SK-N-SH (cell line): ENCODE results near the gene CRTAP. TPM values are rescaled to one million over a fixed set of nuclear protein-coding genes. Genes with fewer than 3 reads are reported as not detected.

ENCODE experiments used
- CTCF ChIA-PET: fragments of 300-600, 350-600 bp; formaldehyde crosslinking; extraction: SDS; loops from one replicate; lab custom pipeline; 2021; lab: Yijun Ruan, JAX
- POLR2A ChIA-PET: fragments of 350-600 bp; sonication (Branson Sonifier 250); formaldehyde crosslinking; extraction: SDS; loops from one replicate; lab custom pipeline; 2020; ENCODE audit warnings: antibody characterized with exemption, inconsistent platforms; lab: Yijun Ruan, JAX
- DNase-seq: peaks from one replicate; pipeline ENCODE4 v3.0.0; 2012
- H2AFZ ChIP-seq: fragments of 200-600 bp; sonication (generic); 2 replicates; pipeline ENCODE4 v1.8.1; 2016; ENCODE audit warnings: antibody characterized with exemption, mild to moderate bottlenecking, low read depth
- H3F3A ChIP-seq: fragments of 200-600 bp; sonication (generic); replicated peaks from 2 replicates; pipeline ENCODE3; 2016; ENCODE audit warnings: antibody characterized with exemption, mild to moderate bottlenecking; ENCODE audit not compliant: insufficient read depth
- H3K27ac ChIP-seq, 2 experiments: fragments of 200-500 bp in 1 of 2; fragments of 200-600 bp in 1 of 2; sonication (Bioruptor generic) in 1 of 2; sonication (generic), shearing (Covaris generic) in 1 of 2; 2 replicates each; pipeline versions ENCODE4 v1.5.1 to v1.6.1; 2014 to 2016; ENCODE audit warnings: low read depth in 2 of 2, inconsistent platforms in 1 of 2, low read length in 1 of 2, mild to moderate bottlenecking in 1 of 2, mixed read lengths in 1 of 2
- H3K27me3 ChIP-seq: fragments of 200-600 bp; sonication (generic), shearing (Covaris generic); 2 replicates; pipeline ENCODE4 v1.6.1; 2016; ENCODE audit warnings: mixed run types; ENCODE audit not compliant: insufficient read depth
- H3K36me3 ChIP-seq, 2 experiments: fragments of 200-500 bp in 1 of 2; fragments of 200-600 bp in 1 of 2; sonication (Bioruptor generic) in 1 of 2; sonication (generic) in 1 of 2; replicated peaks in 1 of 2; 2 replicates each; pipeline versions ENCODE3 to v1.5.1; 2014 to 2016; ENCODE audit warnings: low read length in 1 of 2, mild to moderate bottlenecking in 1 of 2; ENCODE audit not compliant: insufficient read depth in 2 of 2, control insufficient read depth in 1 of 2
- H3K4me1 ChIP-seq, 2 experiments: fragments of 200-500 bp in 1 of 2; fragments of 200-600 bp in 1 of 2; sonication (Bioruptor generic) in 1 of 2; sonication (generic), shearing (Covaris generic) in 1 of 2; 2 replicates each; pipeline versions ENCODE4 v1.5.1 to v1.6.1; 2014 to 2016; ENCODE audit warnings: low read depth in 1 of 2, low read length in 1 of 2, mixed run types in 1 of 2; ENCODE audit not compliant: insufficient read depth in 2 of 2, control insufficient read depth in 1 of 2
- H3K4me2 ChIP-seq: fragments of 200-600 bp; sonication (generic), shearing (Covaris generic); 2 replicates; pipeline ENCODE4 v1.6.1; 2017; ENCODE audit warnings: mixed run types
- H3K4me3 ChIP-seq, 2 experiments: fragments of 200-500 bp in 1 of 2; fragments of 200-600 bp in 1 of 2; sonication (Bioruptor generic) in 1 of 2; sonication (generic), shearing (Covaris generic) in 1 of 2; 2 replicates each; pipeline versions ENCODE4 v1.5.1 to v1.8.1; 2014 to 2016; ENCODE audit warnings: low read depth in 2 of 2, inconsistent platforms in 1 of 2, low read length in 1 of 2, mild to moderate bottlenecking in 1 of 2, mixed read lengths in 1 of 2, moderate library complexity in 1 of 2
- H3K79me2 ChIP-seq: fragments of 200-600 bp; sonication (generic); 2 replicates; pipeline ENCODE4 v1.8.1; 2017; ENCODE audit warnings: mild to moderate bottlenecking; ENCODE audit not compliant: insufficient read depth
- H3K9ac ChIP-seq: fragments of 200-600 bp; sonication (generic); 2 replicates; pipeline ENCODE4 v1.6.1; 2017; ENCODE audit warnings: mixed run types
- H3K9me2 ChIP-seq: fragments of 200-600 bp; sonication (generic); 2 replicates; pipeline ENCODE4 v1.6.1; 2017; ENCODE audit warnings: mixed run types
- H3K9me3 ChIP-seq: fragments of 200-600 bp; sonication (generic); 2 replicates; pipeline ENCODE4 v1.6.1; 2017; ENCODE audit warnings: mixed run types, mild to moderate bottlenecking, moderate library complexity
- H4K20me1 ChIP-seq: fragments of 200-600 bp; sonication (generic); 2 replicates; pipeline ENCODE4 v1.6.1; 2017; ENCODE audit warnings: mild to moderate bottlenecking, mixed run types; ENCODE audit not compliant: insufficient read depth
- CTCF ChIP-seq: fragments of 200-600 bp; sonication (generic); IDR thresholded peaks from 2 replicates; pipeline ENCODE4 v1.6.1; 2017; ENCODE audit warnings: antibody characterized with exemption, mild to moderate bottlenecking, moderate library complexity
- EZH2phosphoT487 ChIP-seq: fragments of 200-600 bp; sonication (generic); IDR thresholded peaks from 2 replicates; pipeline ENCODE4 v1.6.1; 2017; ENCODE audit warnings: low read depth, mixed run types, mild to moderate bottlenecking, antibody characterized with exemption, moderate library complexity, borderline replicate concordance
- FOSL2 ChIP-seq: IDR thresholded peaks from 2 replicates; pipeline ENCODE4 v1.4.0; 2012; ENCODE audit warnings: low read depth, mild to moderate bottlenecking, moderate library complexity, borderline replicate concordance
- FOXJ3 ChIP-seq: sonication (generic); formaldehyde crosslinking; IDR thresholded peaks from 2 replicates; pipeline ENCODE4 v1.5.1; 2020; ENCODE audit warnings: mild to moderate bottlenecking, missing genetic modification reagents
- FOXM1 ChIP-seq: IDR thresholded peaks from 2 replicates; pipeline ENCODE4 v1.4.0; 2012; ENCODE audit warnings: low read depth, mild to moderate bottlenecking
- GABPA ChIP-seq: IDR thresholded peaks from 2 replicates; pipeline ENCODE4 v1.4.0; 2012; ENCODE audit warnings: low read depth, mild to moderate bottlenecking
- GATA2 ChIP-seq: sonication (generic); formaldehyde crosslinking; IDR thresholded peaks from 2 replicates; pipeline ENCODE4 v1.5.0; 2020; ENCODE audit warnings: mild to moderate bottlenecking, missing genetic modification reagents
- MXI1 ChIP-seq: IDR thresholded peaks from 2 replicates; pipeline ENCODE4 v1.6.1; 2012; ENCODE audit warnings: mild to moderate bottlenecking, low read depth, low read length, improper control_type of control experiment
- REST ChIP-seq: IDR thresholded peaks from 2 replicates; pipeline ENCODE4 v1.6.1; 2012; ENCODE audit warnings: mild to moderate bottlenecking, low read depth, low read length, moderate library complexity
- SMC3 ChIP-seq: IDR thresholded peaks from 2 replicates; pipeline ENCODE4 v1.6.1; 2012; ENCODE audit warnings: low read depth, low read length, improper control_type of control experiment
- TAF1 ChIP-seq: IDR thresholded peaks from 2 replicates; pipeline ENCODE4 v1.6.1; 2012; ENCODE audit warnings: low read depth, mild to moderate bottlenecking, low read length, moderate library complexity, borderline replicate concordance
- YY1 ChIP-seq: IDR thresholded peaks from 2 replicates; pipeline ENCODE4 v1.4.0; 2012; ENCODE audit warnings: low read depth, mild to moderate bottlenecking
- WGBS: methylation state at CpG from one replicate; pipeline ENCODE4 v1.1.6; 2017; ENCODE audit warnings: low lambda C conversion rate; 5-methylcytosine and 5-hydroxymethylcytosine counted together
- polyA plus RNA-seq, 3 experiments: library from polyadenylated mRNA; depleted of rRNA; stranded (reverse); fragments of >200 nt; gene quantifications; 2 replicates each; pipeline ENCODE4 v1.2.3, GENCODE V29; 2012
- TF ChIP-seq, protein P1 (sequence below): fragments of 150-350 bp; IDR thresholded peaks from 2 replicates; pipeline ENCODE4 v1.6.1; 2017; ENCODE audit warnings: antibody characterized with exemption, low read length, low read depth, borderline replicate concordance
- TF ChIP-seq, protein P2 (sequence below): fragments of 150-350 bp; IDR thresholded peaks from 2 replicates; pipeline ENCODE4 v1.6.1; 2016; ENCODE audit warnings: mild to moderate bottlenecking, low read depth, low read length
- TF ChIP-seq, protein P3 (sequence below): IDR thresholded peaks from 2 replicates; pipeline ENCODE4 v1.4.0; 2012; ENCODE audit warnings: low read depth, borderline replicate concordance
- TF ChIP-seq, protein P4 (sequence below): IDR thresholded peaks from 2 replicates; pipeline ENCODE4; 2012

The CRTAP gene
- polyA plus RNA-seq, 1 of the 3 experiments (the other 2 are of a cell fraction) = 198 TPM

- TF ChIP-seq, protein P1, sequence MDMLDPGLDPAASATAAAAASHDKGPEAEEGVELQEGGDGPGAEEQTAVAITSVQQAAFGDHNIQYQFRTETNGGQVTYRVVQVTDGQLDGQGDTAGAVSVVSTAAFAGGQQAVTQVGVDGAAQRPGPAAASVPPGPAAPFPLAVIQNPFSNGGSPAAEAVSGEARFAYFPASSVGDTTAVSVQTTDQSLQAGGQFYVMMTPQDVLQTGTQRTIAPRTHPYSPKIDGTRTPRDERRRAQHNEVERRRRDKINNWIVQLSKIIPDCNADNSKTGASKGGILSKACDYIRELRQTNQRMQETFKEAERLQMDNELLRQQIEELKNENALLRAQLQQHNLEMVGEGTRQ = no peak
- TF ChIP-seq, protein P2, sequence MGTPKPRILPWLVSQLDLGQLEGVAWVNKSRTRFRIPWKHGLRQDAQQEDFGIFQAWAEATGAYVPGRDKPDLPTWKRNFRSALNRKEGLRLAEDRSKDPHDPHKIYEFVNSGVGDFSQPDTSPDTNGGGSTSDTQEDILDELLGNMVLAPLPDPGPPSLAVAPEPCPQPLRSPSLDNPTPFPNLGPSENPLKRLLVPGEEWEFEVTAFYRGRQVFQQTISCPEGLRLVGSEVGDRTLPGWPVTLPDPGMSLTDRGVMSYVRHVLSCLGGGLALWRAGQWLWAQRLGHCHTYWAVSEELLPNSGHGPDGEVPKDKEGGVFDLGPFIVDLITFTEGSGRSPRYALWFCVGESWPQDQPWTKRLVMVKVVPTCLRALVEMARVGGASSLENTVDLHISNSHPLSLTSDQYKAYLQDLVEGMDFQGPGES = no peak
- TF ChIP-seq, protein P3, sequence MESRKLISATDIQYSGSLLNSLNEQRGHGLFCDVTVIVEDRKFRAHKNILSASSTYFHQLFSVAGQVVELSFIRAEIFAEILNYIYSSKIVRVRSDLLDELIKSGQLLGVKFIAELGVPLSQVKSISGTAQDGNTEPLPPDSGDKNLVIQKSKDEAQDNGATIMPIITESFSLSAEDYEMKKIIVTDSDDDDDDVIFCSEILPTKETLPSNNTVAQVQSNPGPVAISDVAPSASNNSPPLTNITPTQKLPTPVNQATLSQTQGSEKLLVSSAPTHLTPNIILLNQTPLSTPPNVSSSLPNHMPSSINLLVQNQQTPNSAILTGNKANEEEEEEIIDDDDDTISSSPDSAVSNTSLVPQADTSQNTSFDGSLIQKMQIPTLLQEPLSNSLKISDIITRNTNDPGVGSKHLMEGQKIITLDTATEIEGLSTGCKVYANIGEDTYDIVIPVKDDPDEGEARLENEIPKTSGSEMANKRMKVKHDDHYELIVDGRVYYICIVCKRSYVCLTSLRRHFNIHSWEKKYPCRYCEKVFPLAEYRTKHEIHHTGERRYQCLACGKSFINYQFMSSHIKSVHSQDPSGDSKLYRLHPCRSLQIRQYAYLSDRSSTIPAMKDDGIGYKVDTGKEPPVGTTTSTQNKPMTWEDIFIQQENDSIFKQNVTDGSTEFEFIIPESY = no peak
Observed at GRCh38 chr3:33071181-33071580, 42.6 kb upstream of the CRTAP start (continued).

DNA sequence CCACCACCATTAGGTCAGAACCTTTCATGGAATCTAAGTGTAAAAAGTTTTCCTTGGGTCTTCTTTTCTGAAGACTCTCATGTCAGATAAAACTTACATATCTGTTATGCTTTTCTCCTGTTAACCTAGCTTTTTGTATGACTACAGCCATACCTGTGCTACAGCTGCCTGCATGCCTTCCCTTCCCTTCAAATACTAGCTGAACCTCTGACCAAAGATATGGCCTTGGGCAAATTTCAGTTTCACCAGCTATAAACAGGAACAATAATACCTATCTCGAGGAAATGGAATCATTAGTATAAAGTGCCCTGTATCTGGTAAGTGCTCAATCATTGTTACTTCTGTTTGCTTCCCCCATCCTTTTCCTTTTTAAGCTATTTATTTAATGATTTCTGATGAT, 41.9 kb upstream of the CRTAP start:
- Histone ChIP-seq H3K4me1 (peaks cover 0 to 23% of the 10 kb centered on the region in 2 experiments; a peak in 2 of 4 replicates), H3K9ac (no peak overlapping the region), H3K4me2 (no peak overlapping the region), H3K36me3 (peaks cover 2 to 14% of the 10 kb centered on the region in 2 experiments), H3K9me3 (no peaks in the 10 kb centered on the region), H3K27ac (peak overlapping the region in 1 of 2 experiments; percentile 51; a peak in 2 of 4 replicates), H3K79me2 (peaks cover 8% of the 10 kb centered on the region), H2AFZ (no peak overlapping the region), H3K9me2 (no peaks in the 10 kb centered on the region), H4K20me1 (peaks cover 7% of the 10 kb centered on the region; the same call in 1 of the 2 replicates), H3F3A (peaks cover 7% of the 10 kb centered on the region), H3K27me3 (no peaks in the 10 kb centered on the region), H3K4me3 (no peak overlapping the region)
- DNase-seq = no peak
- 78% methylated on average over 1 of the region's 1 CpG for WGBS
- POLR2A ChIA-PET = no interaction called here
- TF ChIP-seq FOXJ3 (CRISPR knock-in tag) = no peak
- TF ChIP-seq SMC3 = no peak
- TF ChIP-seq TAF1 = no peak
- TF ChIP-seq FOSL2 = no peak
- TF ChIP-seq FOXM1 = no peak
- TF ChIP-seq EZH2phosphoT487 = no peak
- no peak for TF ChIP-seq MXI1
- TF ChIP-seq YY1 = no peak
- TF ChIP-seq, protein P4, sequence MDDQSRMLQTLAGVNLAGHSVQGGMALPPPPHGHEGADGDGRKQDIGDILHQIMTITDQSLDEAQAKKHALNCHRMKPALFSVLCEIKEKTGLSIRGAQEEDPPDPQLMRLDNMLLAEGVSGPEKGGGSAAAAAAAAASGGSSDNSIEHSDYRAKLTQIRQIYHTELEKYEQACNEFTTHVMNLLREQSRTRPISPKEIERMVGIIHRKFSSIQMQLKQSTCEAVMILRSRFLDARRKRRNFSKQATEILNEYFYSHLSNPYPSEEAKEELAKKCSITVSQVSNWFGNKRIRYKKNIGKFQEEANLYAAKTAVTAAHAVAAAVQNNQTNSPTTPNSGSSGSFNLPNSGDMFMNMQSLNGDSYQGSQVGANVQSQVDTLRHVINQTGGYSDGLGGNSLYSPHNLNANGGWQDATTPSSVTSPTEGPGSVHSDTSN = no peak
- no peak for TF ChIP-seq CTCF
- no peak for TF ChIP-seq GATA2 (CRISPR knock-in tag)
- no peak for TF ChIP-seq GABPA
- no peak for TF ChIP-seq REST
- CTCF ChIA-PET = interaction anchor here (1.5 to 5.3 kb wide), 4 partner anchors 12 to 318 kb away, joined by 3 to 32 read pairs (median 11); no protein-coding TSS in a partner anchor
